Mesothelial cell of epicardium (in vitro differentiated cells): Measurements from ENCODE around the gene CMTM2. TPM values are rescaled to one million over a fixed set of nuclear protein-coding genes. Genes with fewer than 3 reads are reported as not detected.
"Not testable (repeated sequence)": the region's sequence is repeated elsewhere in the genome, so short reads cannot be mapped to it uniquely, and the experiment has no call there.

Experiments used
- DNase-seq, 2 experiments: peaks; one replicate each; pipeline ENCODE4 v3.0.0; 2021; ENCODE audit warnings: low spot score in 2 of 2; ENCODE audit not compliant: unreplicated experiment in 2 of 2
- H3K27ac Mint-ChIP-seq: 2 replicates; pipeline ENCODE4 v1.8.0; 2021; ENCODE audit warnings: mixed read lengths
- H3K27me3 Mint-ChIP-seq: 2 replicates; pipeline ENCODE4 v1.8.0; 2021; ENCODE audit warnings: low read depth, mixed read lengths
- H3K36me3 Mint-ChIP-seq: 2 replicates; pipeline ENCODE4 v1.8.0; 2021; ENCODE audit warnings: mixed read lengths
- H3K4me1 Mint-ChIP-seq: 2 replicates; pipeline ENCODE4 v1.8.0; 2021; ENCODE audit warnings: mixed read lengths
- H3K4me3 Mint-ChIP-seq: 2 replicates; pipeline ENCODE4 v1.8.0; 2021; ENCODE audit warnings: mild to moderate bottlenecking, moderate library complexity, mixed read lengths
- H3K9me3 Mint-ChIP-seq: 2 replicates; pipeline ENCODE4 v1.8.0; 2021; ENCODE audit warnings: mixed read lengths
- total RNA-seq: library from RNA; stranded (reverse); gene quantifications from 3 replicates; pipeline ENCODE4 v1.2.1, GENCODE V29; 2021
- TF ChIP-seq, protein P1 (sequence below): fragments of 200-600 bp; sonication (generic); IDR thresholded peaks from one replicate; pipeline ENCODE4 v1.5.0; 2021; ENCODE audit warnings: antibody characterized with exemption; ENCODE audit not compliant: unreplicated experiment

CMTM2 gene
- total RNA-seq, 1 donor from 2014 or later = 0.51 TPM

DNA sequence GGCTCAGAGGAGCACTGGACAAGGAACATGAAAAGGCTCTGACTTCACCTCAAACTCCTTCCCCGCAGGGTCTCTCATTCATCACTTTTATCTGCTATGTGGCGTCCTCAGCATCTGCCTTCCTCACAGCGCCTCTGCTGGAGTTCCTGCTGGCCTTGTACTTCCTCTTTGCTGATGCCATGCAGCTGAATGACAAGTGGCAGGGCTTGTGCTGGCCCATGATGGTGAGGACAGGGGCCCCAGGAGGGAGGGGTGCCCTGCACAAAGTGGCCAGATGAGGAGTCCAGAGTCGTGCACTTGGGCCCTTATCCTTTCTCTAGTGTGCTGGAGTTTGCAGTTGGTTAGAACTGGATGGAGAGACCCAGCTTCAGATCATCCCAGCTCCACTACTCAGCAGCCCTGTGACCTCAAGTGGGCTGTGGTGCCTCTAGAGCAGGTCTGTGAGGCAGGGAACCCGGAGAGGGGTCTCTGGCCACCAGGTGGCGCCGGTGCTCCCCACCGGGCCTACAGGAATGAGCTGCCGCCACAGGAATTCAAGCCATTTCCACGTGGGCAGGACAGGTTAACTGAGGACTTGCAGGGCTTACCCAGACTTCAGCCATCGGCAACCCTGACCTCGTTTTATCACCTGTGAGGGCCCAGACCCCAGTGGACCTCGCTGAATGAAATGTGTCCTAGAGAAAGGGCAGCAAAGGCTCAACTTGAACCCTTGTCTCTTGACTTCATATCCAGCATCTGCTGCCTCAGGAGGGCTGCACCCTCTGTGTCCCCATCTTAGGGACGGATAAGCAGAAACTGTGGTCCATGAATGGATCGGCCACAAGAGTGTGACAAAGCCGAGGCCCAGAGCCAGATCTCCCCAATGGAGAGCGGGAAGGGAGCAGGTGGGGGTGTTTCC is 29.2 kb downstream of the CMTM2 start:
- Mint-ChIP-seq H3K4me3 (no peak overlapping the region), H3K4me1 (peaks cover 21% of the 10 kb centered on the region)
- DNase-seq = peak; percentile 86 to 94

DNA sequence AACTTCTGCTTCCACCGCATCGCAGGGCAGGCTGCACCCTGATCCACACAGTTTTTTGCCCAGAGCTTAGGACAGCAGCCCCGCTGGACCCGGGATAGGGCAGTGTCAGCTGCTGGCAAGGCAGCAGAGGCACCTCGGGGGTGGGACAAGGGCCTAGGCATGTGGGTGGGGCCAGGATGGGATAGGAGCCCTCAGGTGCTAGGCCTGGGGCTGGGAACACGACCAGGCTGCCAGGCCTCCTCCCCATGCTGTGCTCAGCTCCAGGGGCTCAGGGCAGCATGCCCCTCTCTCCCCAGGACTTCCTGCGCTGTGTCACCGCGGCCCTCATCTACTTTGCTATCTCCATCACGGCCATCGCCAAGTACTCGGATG is 29.9 kb downstream of the CMTM2 start:
- Mint-ChIP-seq H3K27me3 (no peaks in the 10 kb centered on the region), H3K27ac (no peak overlapping the region), H3K4me3 (no peak overlapping the region), H3K4me1 (peaks cover 16% of the 10 kb centered on the region), H3K9me3 (no peaks in the 10 kb centered on the region), H3K36me3 (peaks cover 22% of the 10 kb centered on the region)
- TF ChIP-seq, protein P1, sequence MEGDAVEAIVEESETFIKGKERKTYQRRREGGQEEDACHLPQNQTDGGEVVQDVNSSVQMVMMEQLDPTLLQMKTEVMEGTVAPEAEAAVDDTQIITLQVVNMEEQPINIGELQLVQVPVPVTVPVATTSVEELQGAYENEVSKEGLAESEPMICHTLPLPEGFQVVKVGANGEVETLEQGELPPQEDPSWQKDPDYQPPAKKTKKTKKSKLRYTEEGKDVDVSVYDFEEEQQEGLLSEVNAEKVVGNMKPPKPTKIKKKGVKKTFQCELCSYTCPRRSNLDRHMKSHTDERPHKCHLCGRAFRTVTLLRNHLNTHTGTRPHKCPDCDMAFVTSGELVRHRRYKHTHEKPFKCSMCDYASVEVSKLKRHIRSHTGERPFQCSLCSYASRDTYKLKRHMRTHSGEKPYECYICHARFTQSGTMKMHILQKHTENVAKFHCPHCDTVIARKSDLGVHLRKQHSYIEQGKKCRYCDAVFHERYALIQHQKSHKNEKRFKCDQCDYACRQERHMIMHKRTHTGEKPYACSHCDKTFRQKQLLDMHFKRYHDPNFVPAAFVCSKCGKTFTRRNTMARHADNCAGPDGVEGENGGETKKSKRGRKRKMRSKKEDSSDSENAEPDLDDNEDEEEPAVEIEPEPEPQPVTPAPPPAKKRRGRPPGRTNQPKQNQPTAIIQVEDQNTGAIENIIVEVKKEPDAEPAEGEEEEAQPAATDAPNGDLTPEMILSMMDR = no peak
- DNase-seq = no peak

More for the DNA sequence above, 29.2 kb downstream of the CMTM2 start:
- no peaks in the 10 kb centered on the region for H3K27me3 Mint-ChIP-seq
- H3K36me3 Mint-ChIP-seq = peaks cover 21% of the 10 kb centered on the region
- H3K9me3 Mint-ChIP-seq = no peaks in the 10 kb centered on the region
- TF ChIP-seq, protein P1 = peak; percentile 82
- peak overlapping the region; percentile 71 for H3K27ac Mint-ChIP-seq

DNA sequence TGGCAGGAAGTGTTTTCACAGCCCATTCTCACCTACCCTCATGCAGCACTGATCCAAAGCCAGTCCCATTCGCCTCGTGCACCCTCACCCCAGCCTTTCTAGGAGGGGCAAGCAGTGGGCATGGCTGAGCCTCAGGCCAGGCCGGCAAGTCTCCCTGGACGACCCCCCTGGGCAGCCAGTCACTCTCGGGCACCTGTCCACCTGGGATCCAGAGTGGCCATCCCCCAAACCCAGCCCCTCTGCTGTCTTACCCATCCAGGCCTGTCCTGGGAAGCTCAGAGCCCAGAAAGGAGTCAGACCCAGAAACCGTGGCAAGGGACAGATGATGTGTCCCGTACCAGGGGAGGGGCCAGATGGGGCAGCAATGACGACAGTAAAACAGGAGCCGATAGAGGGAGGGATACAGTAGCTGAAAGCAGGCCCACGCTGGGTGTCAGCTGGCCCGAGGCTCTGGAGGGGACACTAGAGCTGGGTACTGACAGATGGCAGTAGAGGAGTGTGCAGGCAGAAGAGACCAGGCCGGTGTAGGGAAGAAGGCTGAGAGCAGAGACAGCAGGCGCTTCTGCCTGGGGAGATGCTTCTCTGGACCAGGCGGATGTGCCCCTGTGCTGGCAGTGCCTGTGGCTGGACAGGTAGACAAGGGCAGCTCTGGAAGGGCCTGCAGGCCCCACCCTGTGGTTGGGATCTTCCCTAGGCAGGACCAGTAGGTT is 31.0 kb downstream of the CMTM2 start:
- no peak for DNase-seq
- H3K36me3 Mint-ChIP-seq = peaks cover 27% of the 10 kb centered on the region
- peaks cover 16% of the 10 kb centered on the region for H3K4me1 Mint-ChIP-seq
- TF ChIP-seq, protein P1 = no peak
- no peaks in the 10 kb centered on the region for H3K9me3 Mint-ChIP-seq
- H3K27me3 Mint-ChIP-seq = no peaks in the 10 kb centered on the region
- peak overlapping the region; percentile 43 for H3K27ac Mint-ChIP-seq
- H3K4me3 Mint-ChIP-seq = no peak overlapping the region

DNA sequence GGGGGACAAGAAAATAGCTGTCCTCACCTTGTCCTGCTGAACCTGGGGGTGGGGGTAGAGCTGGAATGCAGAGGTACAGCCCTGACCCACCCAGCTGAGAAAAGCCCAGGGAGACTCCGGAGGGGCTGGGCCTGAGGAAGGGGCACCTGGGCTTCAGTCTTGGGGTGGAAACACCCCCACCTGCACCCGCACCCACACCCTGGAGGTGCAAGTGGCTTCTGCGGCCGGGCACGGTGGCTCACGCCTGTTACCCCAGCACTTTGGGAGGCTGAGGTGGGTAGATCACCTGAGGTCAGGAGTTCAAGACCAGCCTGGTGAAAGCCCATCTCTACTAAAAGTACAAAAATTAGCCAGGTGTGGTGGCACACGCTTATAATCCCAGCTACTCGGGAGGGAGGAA is 32.6 kb downstream of the CMTM2 start:
- H3K27me3 Mint-ChIP-seq, H3K4me1 Mint-ChIP-seq, DNase-seq, H3K9me3 Mint-ChIP-seq, H3K4me3 Mint-ChIP-seq, H3K27ac Mint-ChIP-seq: not testable (repeated sequence)
- peaks cover 29% of the 10 kb centered on the region for H3K36me3 Mint-ChIP-seq

DNA sequence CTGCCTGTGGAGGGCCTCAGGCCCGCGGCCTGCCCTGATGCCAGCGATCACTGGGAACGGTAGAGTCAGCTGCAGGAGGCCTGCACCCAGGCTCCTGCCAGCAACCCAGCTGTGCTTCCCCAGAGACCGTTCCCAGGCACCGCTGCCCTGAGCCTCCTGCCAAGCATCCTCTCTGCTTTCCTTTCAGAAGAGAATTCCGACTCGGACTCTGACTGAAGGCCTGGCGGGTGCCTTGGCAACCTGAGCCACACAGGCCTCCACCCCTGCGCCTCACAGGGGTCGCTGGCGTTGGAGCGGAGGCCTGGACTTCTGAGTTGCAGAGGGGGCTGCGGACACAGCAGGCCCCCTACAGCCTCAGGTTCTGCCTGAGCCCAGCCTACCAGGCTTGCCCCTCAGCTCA is 33.2 kb downstream of the CMTM2 start:
- TF ChIP-seq, protein P1 = no peak
- peaks cover 29% of the 10 kb centered on the region for H3K36me3 Mint-ChIP-seq
- DNase-seq = no peak
- no peaks in the 10 kb centered on the region for H3K27me3 Mint-ChIP-seq
- no peaks in the 10 kb centered on the region for H3K9me3 Mint-ChIP-seq
- no peak overlapping the region for H3K4me3 Mint-ChIP-seq
- H3K4me1 Mint-ChIP-seq = peaks cover 14% of the 10 kb centered on the region
- H3K27ac Mint-ChIP-seq = no peak overlapping the region
